WTC11 (cell line): ENCODE results near the gene SUSD6. TPM values are rescaled to one million over a fixed set of nuclear protein-coding genes. Genes with fewer than 3 reads are reported as not detected.
A peak's percentile ranks its signal among the peaks of the same experiment; 100 is the strongest.
"Not testable (repeated sequence)": the region's sequence is repeated elsewhere in the genome, so short reads cannot be mapped to it uniquely, and the experiment has no call there.

Experiments used
- ATAC-seq: fragments of 200-7000 bp; cut with Tn5 transposase; 2 replicates; pipeline ENCODE4 v1.10.0; 2021; ENCODE audit warnings: mild to moderate bottlenecking, moderate library complexity
- CTCF ChIA-PET: fragments of 300-600 bp; sonication (Branson Sonifier 250); formaldehyde crosslinking; loops from one replicate; lab custom pipeline; 2021; ENCODE audit warnings: antibody characterized with exemption; lab: Charles Lee
- POLR2A ChIA-PET: fragments of 350-600 bp; sonication (Branson Sonifier 250); formaldehyde crosslinking; loops from one replicate; lab custom pipeline; 2021; ENCODE audit warnings: antibody characterized with exemption; lab: Charles Lee
- DNase-seq: peaks from one replicate; pipeline ENCODE4 v3.0.0; 2021; ENCODE audit warnings: low spot score
- H3K27ac Mint-ChIP-seq: 2 replicates; pipeline ENCODE4 v1.8.0; 2021; ENCODE audit warnings: mixed read lengths
- H3K27me3 Mint-ChIP-seq: 2 replicates; pipeline ENCODE4 v1.8.0; 2021; ENCODE audit warnings: low read depth, mild to moderate bottlenecking, moderate library complexity, mixed read lengths
- H3K36me3 Mint-ChIP-seq: 2 replicates; pipeline ENCODE4 v1.8.0; 2021; ENCODE audit warnings: mixed read lengths
- H3K4me1 Mint-ChIP-seq: 2 replicates; pipeline ENCODE4 v1.8.0; 2022; ENCODE audit warnings: mixed read lengths
- H3K4me3 Mint-ChIP-seq: 2 replicates; pipeline ENCODE4 v1.8.0; 2021; ENCODE audit warnings: mild to moderate bottlenecking, moderate library complexity, mixed read lengths
- H3K9me3 Mint-ChIP-seq: 2 replicates; pipeline ENCODE4 v1.8.0; 2021; ENCODE audit warnings: mixed read lengths
- ARID4B ChIP-seq: sonication (generic); formaldehyde crosslinking; IDR thresholded peaks from 2 replicates; pipeline ENCODE4 v1.8.0; 2023; ENCODE audit warnings: missing genetic modification reagents, mild to moderate bottlenecking, borderline replicate concordance
- ATF2 ChIP-seq: sonication (generic); formaldehyde crosslinking; IDR thresholded peaks from 2 replicates; pipeline ENCODE4 v1.8.1; 2022; ENCODE audit warnings: low read depth, missing genetic modification reagents, borderline replicate concordance
- CREM ChIP-seq: sonication (generic); formaldehyde crosslinking; IDR thresholded peaks from 2 replicates; pipeline ENCODE4 v1.8.1; 2022; ENCODE audit warnings: mild to moderate bottlenecking, missing genetic modification reagents, moderate library complexity
- E2F5 ChIP-seq: sonication (generic); formaldehyde crosslinking; IDR thresholded peaks from 2 replicates; pipeline ENCODE4 v1.8.1; 2022; ENCODE audit warnings: mild to moderate bottlenecking, moderate library complexity, missing genetic modification reagents
- EMX1 ChIP-seq: fragments of 250-450 bp; sonication (Bioruptor Pico); IDR thresholded peaks from 2 replicates; pipeline ENCODE4 v1.8.0; 2021; ENCODE audit warnings: mild to moderate bottlenecking
- ERG ChIP-seq: fragments of 250-450 bp; sonication (Bioruptor Pico); IDR thresholded peaks from 2 replicates; pipeline ENCODE4 v1.8.0; 2021; ENCODE audit warnings: mild to moderate bottlenecking
- ETV6 ChIP-seq: sonication (generic); formaldehyde crosslinking; IDR thresholded peaks from 2 replicates; pipeline ENCODE4 v1.8.1; 2022; ENCODE audit warnings: mild to moderate bottlenecking, missing genetic modification reagents
- GRHL2 ChIP-seq: fragments of 250-450 bp; sonication (Bioruptor Pico); IDR thresholded peaks from 2 replicates; pipeline ENCODE4 v1.8.0; 2022; ENCODE audit warnings: mild to moderate bottlenecking, moderate library complexity; ENCODE audit not compliant: insufficient replicate concordance, severe bottlenecking
- HMGA2 ChIP-seq: fragments of 250-450 bp; sonication (Bioruptor Pico); IDR thresholded peaks from 2 replicates; pipeline ENCODE4 v1.4.0; 2021; ENCODE audit warnings: mild to moderate bottlenecking, moderate library complexity
- KAT7 ChIP-seq: sonication (generic); formaldehyde crosslinking; IDR thresholded peaks from 2 replicates; pipeline ENCODE4 v1.8.1; 2023; ENCODE audit warnings: missing genetic modification reagents, mild to moderate bottlenecking, borderline replicate concordance
- MLX ChIP-seq: sonication (generic); formaldehyde crosslinking; IDR thresholded peaks from 2 replicates; pipeline ENCODE4 v1.8.1; 2023; ENCODE audit warnings: mild to moderate bottlenecking, missing genetic modification reagents, moderate library complexity
- OVOL2 ChIP-seq: fragments of 250-450 bp; sonication (Bioruptor Pico); IDR thresholded peaks from 2 replicates; pipeline ENCODE4 v1.9.0; 2021; ENCODE audit warnings: mild to moderate bottlenecking, borderline replicate concordance
- SMAD4 ChIP-seq: sonication (generic); formaldehyde crosslinking; IDR thresholded peaks from 2 replicates; pipeline ENCODE4 v1.8.0; 2022; ENCODE audit warnings: mild to moderate bottlenecking, missing genetic modification reagents
- USF1 ChIP-seq: sonication (generic); formaldehyde crosslinking; IDR thresholded peaks from 2 replicates; pipeline ENCODE4 v1.8.0; 2022; ENCODE audit warnings: mild to moderate bottlenecking, missing genetic modification reagents
- USF2 ChIP-seq: sonication (generic); formaldehyde crosslinking; IDR thresholded peaks from 2 replicates; pipeline ENCODE4 v1.8.1; 2023; ENCODE audit warnings: mild to moderate bottlenecking, missing genetic modification reagents, moderate library complexity
- ZMAT4 ChIP-seq: fragments of 250-450 bp; sonication (Bioruptor Pico); IDR thresholded peaks from 2 replicates; pipeline ENCODE4 v1.9.0; 2021; ENCODE audit warnings: mild to moderate bottlenecking
- ZNF396 ChIP-seq: fragments of 250-450 bp; sonication (Bioruptor Pico); IDR thresholded peaks from 2 replicates; pipeline ENCODE4 v1.8.0; 2021; ENCODE audit warnings: mild to moderate bottlenecking, moderate library complexity, borderline replicate concordance
- total RNA-seq: library from RNA; stranded (reverse); gene quantifications from 3 replicates; pipeline ENCODE4 v1.2.3, GENCODE V29; 2021

Gene SUSD6
- total RNA-seq, 1 experiment from 2014 or later, result 10.1 TPM

- H3K9me3 Mint-ChIP-seq, CTCF ChIA-PET, H3K36me3 Mint-ChIP-seq, ATAC-seq, H3K27ac Mint-ChIP-seq, DNase-seq, H3K27me3 Mint-ChIP-seq, H3K4me3 Mint-ChIP-seq, POLR2A ChIA-PET, H3K4me1 Mint-ChIP-seq: not testable (repeated sequence)
- TF ChIP-seq HMGA2, result peak; percentile 95
Measured at GRCh38 chr14:69731919-69732598, 120.7 kb downstream of the SUSD6 start.

- CTCF ChIA-PET, result interaction anchor here (1.1 kb wide), 1 partner anchor 9 kb away, joined by 3 read pairs; no protein-coding TSS in a partner anchor
- H3K9me3 Mint-ChIP-seq, result peaks cover 20% of the 10 kb centered on the region
- H3K4me1 Mint-ChIP-seq, result peaks cover 12% of the 10 kb centered on the region
- H3K4me3 Mint-ChIP-seq, DNase-seq, H3K36me3 Mint-ChIP-seq, ATAC-seq, POLR2A ChIA-PET, H3K27me3 Mint-ChIP-seq, H3K27ac Mint-ChIP-seq: not testable (repeated sequence)
Measured at GRCh38 chr14:69736405-69736804, 125.0 kb downstream of the SUSD6 start.

- H3K27ac Mint-ChIP-seq, result no peak overlapping the region
- H3K27me3 Mint-ChIP-seq, result no peaks in the 10 kb centered on the region; the same call in 1 of the 2 replicates
- DNase-seq (no peak), ATAC-seq (no peak)
- peaks cover 38% of the 10 kb centered on the region for H3K9me3 Mint-ChIP-seq
- POLR2A ChIA-PET, result no interaction called here
- CTCF ChIA-PET, result interaction anchor here (0.5 to 1.0 kb wide), 2 partner anchors 161 to 167 kb away, joined by 3 read pairs; no protein-coding TSS in a partner anchor
- peaks cover 37% of the 10 kb centered on the region for H3K36me3 Mint-ChIP-seq
- H3K4me3 Mint-ChIP-seq, result no peak overlapping the region
- no peak for TF ChIP-seq CREM (CRISPR knock-in tag)
- no peak for TF ChIP-seq USF2
- no peak for TF ChIP-seq ZNF396
- no peak for TF ChIP-seq HMGA2
- TF ChIP-seq OVOL2 (CRISPR knock-in tag), result no peak
- TF ChIP-seq EMX1, result no peak
- no peak for TF ChIP-seq USF1
- TF ChIP-seq ERG (CRISPR knock-in tag), result no peak
- no peak for TF ChIP-seq ZMAT4 (CRISPR knock-in tag)
- TF ChIP-seq E2F5 (CRISPR knock-in tag), result no peak
- no peak for TF ChIP-seq SMAD4
- TF ChIP-seq GRHL2, result no peak
- TF ChIP-seq KAT7, result no peak
- TF ChIP-seq ETV6 (CRISPR knock-in tag), result no peak
- H3K4me1 Mint-ChIP-seq, result peaks cover 15% of the 10 kb centered on the region
Measured at GRCh38 chr14:69741055-69741454, 129.7 kb downstream of the SUSD6 start.

- Mint-ChIP-seq H3K27me3 (no peaks in the 10 kb centered on the region), H3K9me3 (peaks cover 11% of the 10 kb centered on the region; the same call in 1 of the 2 replicates), H3K36me3 (peaks cover 2% of the 10 kb centered on the region; the same call in 1 of the 2 replicates), H3K27ac (no peak overlapping the region), H3K4me3 (no peak overlapping the region), H3K4me1 (peaks cover 15% of the 10 kb centered on the region)
- TF ChIP-seq ATF2 (CRISPR knock-in tag) (no peak), ARID4B (CRISPR knock-in tag) (no peak), MLX (no peak)
- no peak for DNase-seq
- POLR2A ChIA-PET, result no interaction called here
- CTCF ChIA-PET, result interaction anchor here (1.1 kb wide), 1 partner anchor 170 kb away, joined by 3 read pairs; no protein-coding TSS in a partner anchor
- no peak for ATAC-seq
Measured at GRCh38 chr14:69749956-69750355, 138.6 kb downstream of the SUSD6 start.
